ENCODE results near the gene RAPGEF2.

DNA sequence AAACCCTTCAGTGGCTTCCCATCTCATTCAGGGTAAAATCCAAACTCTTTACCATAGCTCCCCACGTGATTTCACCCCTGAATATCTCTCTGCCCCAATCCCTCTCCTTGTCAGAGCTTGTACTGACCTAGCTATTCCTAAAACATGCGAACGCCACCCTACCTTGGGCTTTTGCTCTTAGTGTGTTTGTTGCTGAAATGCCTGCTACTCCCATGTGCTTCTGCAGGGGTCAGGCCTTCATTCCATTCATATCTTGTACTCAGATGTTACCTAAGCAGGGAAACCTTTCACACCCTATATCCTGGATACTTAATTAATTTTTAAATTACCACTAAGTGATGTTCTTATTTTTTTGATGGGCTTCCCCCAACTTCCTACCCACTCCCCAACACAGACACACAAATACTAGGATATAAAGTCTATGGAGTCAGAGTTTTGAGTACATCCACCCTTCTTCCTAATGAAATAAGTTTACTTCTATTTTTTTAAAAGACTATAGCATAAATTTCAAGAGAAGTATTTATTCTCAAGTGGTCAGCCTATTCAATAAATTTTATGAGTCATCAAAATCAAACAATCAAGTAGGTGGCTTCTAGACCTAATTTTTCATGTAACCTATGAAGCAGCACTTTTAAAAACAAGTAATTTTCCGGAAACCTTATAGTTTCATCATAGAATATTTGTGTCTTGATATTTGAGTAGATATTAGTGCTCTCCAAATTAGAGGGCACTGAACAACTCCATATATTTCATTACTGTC, 189.4 kb downstream of the RAPGEF2 start:
- TF ChIP-seq, protein P1, sequence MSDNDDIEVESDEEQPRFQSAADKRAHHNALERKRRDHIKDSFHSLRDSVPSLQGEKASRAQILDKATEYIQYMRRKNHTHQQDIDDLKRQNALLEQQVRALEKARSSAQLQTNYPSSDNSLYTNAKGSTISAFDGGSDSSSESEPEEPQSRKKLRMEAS (IDR thresholded peaks at IDR 0.05; ENCODE audit: insufficient read depth, insufficient read length): no peak
- no peak for TF ChIP-seq EZH2 (IDR thresholded peaks at IDR 0.05; ENCODE audit: borderline replicate concordance, low read depth, low read length, severe bottlenecking)
- TF ChIP-seq FOS (IDR thresholded peaks at IDR 0.05; ENCODE audit: borderline replicate concordance, insufficient read depth, low read length): no peak
- TF ChIP-seq, protein P2, sequence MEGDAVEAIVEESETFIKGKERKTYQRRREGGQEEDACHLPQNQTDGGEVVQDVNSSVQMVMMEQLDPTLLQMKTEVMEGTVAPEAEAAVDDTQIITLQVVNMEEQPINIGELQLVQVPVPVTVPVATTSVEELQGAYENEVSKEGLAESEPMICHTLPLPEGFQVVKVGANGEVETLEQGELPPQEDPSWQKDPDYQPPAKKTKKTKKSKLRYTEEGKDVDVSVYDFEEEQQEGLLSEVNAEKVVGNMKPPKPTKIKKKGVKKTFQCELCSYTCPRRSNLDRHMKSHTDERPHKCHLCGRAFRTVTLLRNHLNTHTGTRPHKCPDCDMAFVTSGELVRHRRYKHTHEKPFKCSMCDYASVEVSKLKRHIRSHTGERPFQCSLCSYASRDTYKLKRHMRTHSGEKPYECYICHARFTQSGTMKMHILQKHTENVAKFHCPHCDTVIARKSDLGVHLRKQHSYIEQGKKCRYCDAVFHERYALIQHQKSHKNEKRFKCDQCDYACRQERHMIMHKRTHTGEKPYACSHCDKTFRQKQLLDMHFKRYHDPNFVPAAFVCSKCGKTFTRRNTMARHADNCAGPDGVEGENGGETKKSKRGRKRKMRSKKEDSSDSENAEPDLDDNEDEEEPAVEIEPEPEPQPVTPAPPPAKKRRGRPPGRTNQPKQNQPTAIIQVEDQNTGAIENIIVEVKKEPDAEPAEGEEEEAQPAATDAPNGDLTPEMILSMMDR (IDR thresholded peaks at IDR 0.05; ENCODE audit: extremely low read depth in 1 of 2, insufficient read depth in 1 of 2, low read depth in 1 of 2, low read length in 2 of 2): no peak
- no peak for TF ChIP-seq POLR2AphosphoS5 (IDR thresholded peaks at IDR 0.05; ENCODE audit: insufficient read depth, low read depth, low read length)
- TF ChIP-seq MYC (IDR thresholded peaks at IDR 0.05; ENCODE audit: low read depth, low read length): no peak
- TF ChIP-seq POLR2A (IDR thresholded peaks at IDR 0.05; ENCODE audit: low read depth, low read length): no peak
